Keratinocyte (primary cell): ENCODE results near the gene APH1A. TPM values are rescaled to one million over a fixed set of nuclear protein-coding genes. Genes with fewer than 3 reads are reported as not detected.

ENCODE experiments used
- DNase-seq: peaks from one replicate; pipeline ENCODE4 v3.0.0-alpha.2; 2011; ENCODE audit warnings: low read depth, missing footprints, low spot score
- FAIRE-seq: peaks from 2 replicates; lab custom pipeline; 2011; peaks lifted over from hg19 to GRCh38; lab: Jason Lieb, UNC
- H2AFZ ChIP-seq: 2 replicates; pipeline ENCODE4 v1.6.0; 2012; ENCODE audit warnings: low read length, control low read depth, inconsistent platforms; ENCODE audit not compliant: control insufficient read depth
- H3K27ac ChIP-seq: 2 replicates; pipeline ENCODE4 v1.5.1; 2011; ENCODE audit warnings: low read length; ENCODE audit not compliant: control insufficient read depth, insufficient read depth
- H3K27me3 ChIP-seq: 3 replicates; pipeline ENCODE4 v1.6.0; 2011; ENCODE audit warnings: low read length; ENCODE audit not compliant: control insufficient read depth, insufficient read depth; ENCODE audit errors: extremely low read depth
- H3K36me3 ChIP-seq, 2 experiments: 2 replicates in 1 of 2; 3 replicates in 1 of 2; pipeline ENCODE4 v1.5.1; 2011; ENCODE audit warnings: low read length in 2 of 2, mild to moderate bottlenecking in 1 of 2; ENCODE audit not compliant: control insufficient read depth in 2 of 2, insufficient read depth in 2 of 2; ENCODE audit errors: extremely low read depth in 1 of 2
- H3K4me1 ChIP-seq: 3 replicates; pipeline ENCODE4 v1.5.1; 2011; ENCODE audit warnings: low read length; ENCODE audit not compliant: control insufficient read depth, insufficient read depth; ENCODE audit errors: extremely low read depth
- H3K4me2 ChIP-seq: 3 replicates; pipeline ENCODE4 v1.6.0; 2011; ENCODE audit warnings: low read depth, low read length; ENCODE audit not compliant: control insufficient read depth, insufficient read depth; ENCODE audit errors: extremely low read depth
- H3K4me3 ChIP-seq, 3 experiments: fragments of 200-600 bp in 1 of 3; sonication (generic) in 1 of 3; 2 replicates in 2 of 3; 3 replicates in 1 of 3; pipeline ENCODE4 v1.5.1; 2011 to 2016; ENCODE audit warnings: low read length in 3 of 3, mild to moderate bottlenecking in 3 of 3, control low read depth in 2 of 3, inconsistent platforms in 1 of 3, low read depth in 1 of 3, mixed read lengths in 1 of 3, mixed run types in 1 of 3, moderate library complexity in 1 of 3; ENCODE audit not compliant: control insufficient read depth in 2 of 3, insufficient read depth in 2 of 3; ENCODE audit errors: extremely low read depth in 1 of 3
- H3K79me2 ChIP-seq: 2 replicates; pipeline ENCODE4 v1.6.0; 2012; ENCODE audit warnings: low read length; ENCODE audit not compliant: control insufficient read depth, insufficient read depth
- H3K9ac ChIP-seq: 3 replicates; pipeline ENCODE4 v1.6.0; 2011; ENCODE audit warnings: low read length; ENCODE audit not compliant: control insufficient read depth, insufficient read depth; ENCODE audit errors: extremely low read depth
- H3K9me1 ChIP-seq: 3 replicates; pipeline ENCODE4 v1.6.0; 2011; ENCODE audit warnings: low read length; ENCODE audit not compliant: control insufficient read depth, insufficient read depth; ENCODE audit errors: extremely low read depth
- H3K9me3 ChIP-seq: 2 replicates; pipeline ENCODE4 v1.5.1; 2012; ENCODE audit warnings: low read depth, low read length; ENCODE audit not compliant: control insufficient read depth
- H4K20me1 ChIP-seq: 3 replicates; pipeline ENCODE4 v1.6.0; 2011; ENCODE audit warnings: low read length; ENCODE audit not compliant: control insufficient read depth, insufficient read depth; ENCODE audit errors: extremely low read depth
- EZH2 ChIP-seq: IDR thresholded peaks from one replicate; pipeline ENCODE4 v1.6.1; 2012; ENCODE audit warnings: inconsistent platforms, mild to moderate bottlenecking, low read length, moderate library complexity
- dilution Hi-C: fragments of 300-500 bp; cut with MboI; formaldehyde crosslinking; loops from one replicate; pipeline ENCODE4 v1.7.0; 2020; ENCODE audit warnings: low sequenced_read_pairs; ENCODE audit not compliant: extremely low pct_ligation_motif_present
- polyA plus RNA-seq, 5 experiments: library from polyadenylated mRNA; depleted of rRNA in 3 of 5; stranded (reverse) in 3 of 5; stranded (forward) in 1 of 5; unstranded in 1 of 5; fragments of >200 nt; gene quantifications; 1 replicate in 1 of 5; 2 replicates in 3 of 5; 3 replicates in 1 of 5; pipeline versions ENCODE4 v1.2.1 to v1.2.3, GENCODE V29; 2011 to 2012; ENCODE audit warnings: missing spikeins in 2 of 5, low read depth in 1 of 5, low replicate concordance in 1 of 5
- TF ChIP-seq, protein P1 (sequence below), 3 experiments: IDR thresholded peaks in 1 of 3; conservative IDR thresholded peaks in 1 of 3; optimal IDR thresholded peaks in 1 of 3; 2 replicates in 2 of 3; 3 replicates in 1 of 3; pipeline versions ENCODE3 to v1.5.1; 2011; ENCODE audit warnings: low read length in 3 of 3, mild to moderate bottlenecking in 3 of 3, moderate library complexity in 2 of 3, control low read depth in 1 of 3, inconsistent platforms in 1 of 3; ENCODE audit not compliant: insufficient read depth in 2 of 3; ENCODE audit errors: extremely low read depth in 1 of 3

APH1A gene
- polyA plus RNA-seq, 1 donor (not counting 4 experiments of a cell fraction or from before 2014, with no cell fraction given), result 149 TPM

GRCh38 chr1:150259758-150260669 is 8.8 kb downstream of the APH1A start:
- Histone ChIP-seq H3K4me3 (peak overlapping the region in 2 of 3 experiments; percentile 34 to 47), H2AFZ (peak overlapping the region; percentile 91), H4K20me1 (no peaks in the 10 kb centered on the region), H3K27ac (peak overlapping the region; percentile 21), H3K36me3 (peaks cover under 1 to 5% of the 10 kb centered on the region in 2 experiments), H3K9ac (peak overlapping the region; percentile 28), H3K9me1 (peaks cover 2% of the 10 kb centered on the region), H3K27me3 (no peaks in the 10 kb centered on the region), H3K9me3 (no peaks in the 10 kb centered on the region), H3K79me2 (no peaks in the 10 kb centered on the region), H3K4me2 (peak overlapping the region; percentile 78), H3K4me1 (peaks cover 53% of the 10 kb centered on the region)
- DNase-seq (no peak), FAIRE-seq (peak; percentile 76)
- TF ChIP-seq EZH2, result no peak
- dilution Hi-C loops, result no loop called here

- Histone ChIP-seq H2AFZ (no peak overlapping the region), H3K9me1 (peaks cover 2% of the 10 kb centered on the region), H3K4me2 (peak overlapping the region; percentile 78), H3K79me2 (no peaks in the 10 kb centered on the region), H4K20me1 (no peaks in the 10 kb centered on the region), H3K9ac (no peak overlapping the region), H3K4me3 (no peak overlapping the region), H3K27me3 (no peaks in the 10 kb centered on the region), H3K27ac (no peak overlapping the region), H3K36me3 (peaks cover 0 to 2% of the 10 kb centered on the region in 2 experiments), H3K4me1 (peaks cover 53% of the 10 kb centered on the region), H3K9me3 (no peaks in the 10 kb centered on the region)
- FAIRE-seq (no peak), DNase-seq (no peak)
- dilution Hi-C loops, result no loop called here
- TF ChIP-seq, protein P1, sequence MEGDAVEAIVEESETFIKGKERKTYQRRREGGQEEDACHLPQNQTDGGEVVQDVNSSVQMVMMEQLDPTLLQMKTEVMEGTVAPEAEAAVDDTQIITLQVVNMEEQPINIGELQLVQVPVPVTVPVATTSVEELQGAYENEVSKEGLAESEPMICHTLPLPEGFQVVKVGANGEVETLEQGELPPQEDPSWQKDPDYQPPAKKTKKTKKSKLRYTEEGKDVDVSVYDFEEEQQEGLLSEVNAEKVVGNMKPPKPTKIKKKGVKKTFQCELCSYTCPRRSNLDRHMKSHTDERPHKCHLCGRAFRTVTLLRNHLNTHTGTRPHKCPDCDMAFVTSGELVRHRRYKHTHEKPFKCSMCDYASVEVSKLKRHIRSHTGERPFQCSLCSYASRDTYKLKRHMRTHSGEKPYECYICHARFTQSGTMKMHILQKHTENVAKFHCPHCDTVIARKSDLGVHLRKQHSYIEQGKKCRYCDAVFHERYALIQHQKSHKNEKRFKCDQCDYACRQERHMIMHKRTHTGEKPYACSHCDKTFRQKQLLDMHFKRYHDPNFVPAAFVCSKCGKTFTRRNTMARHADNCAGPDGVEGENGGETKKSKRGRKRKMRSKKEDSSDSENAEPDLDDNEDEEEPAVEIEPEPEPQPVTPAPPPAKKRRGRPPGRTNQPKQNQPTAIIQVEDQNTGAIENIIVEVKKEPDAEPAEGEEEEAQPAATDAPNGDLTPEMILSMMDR (optimal IDR thresholded peaks at IDR 0.05 in 1 of 3, IDR thresholded peaks at IDR 0.05 in 1 of 3, conservative IDR thresholded peaks at IDR 0.05 in 1 of 3; ENCODE audit: extremely low read depth in 1 of 3, insufficient read depth in 2 of 3, low read length in 3 of 3), result no peak
- no peak for TF ChIP-seq EZH2
These were observed 9.6 kb downstream of the APH1A start for GRCh38 chr1:150259217-150259616.
